Measurements from ENCODE around the gene OR4K15.

DNA sequence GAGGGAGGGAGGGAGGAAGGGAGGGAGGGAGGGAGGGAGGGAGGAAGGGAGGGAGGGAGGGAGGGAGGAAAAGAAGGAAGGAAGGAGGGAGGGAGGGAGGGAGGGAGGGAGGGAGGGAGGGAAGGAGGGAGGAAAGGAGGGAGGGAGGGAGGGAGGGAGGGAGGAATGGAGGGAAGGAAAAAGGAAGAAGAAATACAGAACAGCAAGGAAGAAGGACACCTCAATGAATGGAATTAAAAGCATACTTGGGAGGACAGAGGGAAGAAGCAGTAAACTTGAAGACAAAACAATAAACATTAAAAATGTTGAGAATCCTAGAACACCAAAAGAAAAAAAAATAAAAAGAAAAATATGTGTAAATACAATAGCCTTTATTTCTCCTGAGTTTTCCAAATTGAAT lies 32.8 kb downstream of the OR4K15 start:
- TF ChIP-seq, protein P1, sequence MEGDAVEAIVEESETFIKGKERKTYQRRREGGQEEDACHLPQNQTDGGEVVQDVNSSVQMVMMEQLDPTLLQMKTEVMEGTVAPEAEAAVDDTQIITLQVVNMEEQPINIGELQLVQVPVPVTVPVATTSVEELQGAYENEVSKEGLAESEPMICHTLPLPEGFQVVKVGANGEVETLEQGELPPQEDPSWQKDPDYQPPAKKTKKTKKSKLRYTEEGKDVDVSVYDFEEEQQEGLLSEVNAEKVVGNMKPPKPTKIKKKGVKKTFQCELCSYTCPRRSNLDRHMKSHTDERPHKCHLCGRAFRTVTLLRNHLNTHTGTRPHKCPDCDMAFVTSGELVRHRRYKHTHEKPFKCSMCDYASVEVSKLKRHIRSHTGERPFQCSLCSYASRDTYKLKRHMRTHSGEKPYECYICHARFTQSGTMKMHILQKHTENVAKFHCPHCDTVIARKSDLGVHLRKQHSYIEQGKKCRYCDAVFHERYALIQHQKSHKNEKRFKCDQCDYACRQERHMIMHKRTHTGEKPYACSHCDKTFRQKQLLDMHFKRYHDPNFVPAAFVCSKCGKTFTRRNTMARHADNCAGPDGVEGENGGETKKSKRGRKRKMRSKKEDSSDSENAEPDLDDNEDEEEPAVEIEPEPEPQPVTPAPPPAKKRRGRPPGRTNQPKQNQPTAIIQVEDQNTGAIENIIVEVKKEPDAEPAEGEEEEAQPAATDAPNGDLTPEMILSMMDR (IDR thresholded peaks at IDR 0.05) = no peak
- no peak for TF ChIP-seq POLR2A (IDR thresholded peaks at IDR 0.05)

All from body of pancreas (tissue), 4 donors.